MCF 10A (cell line): Measurements from ENCODE around the gene RAB31. TPM values are rescaled to one million over a fixed set of nuclear protein-coding genes. Genes with fewer than 3 reads are reported as not detected.

ENCODE experiments used
- BruUV-seq: library from RNA; stranded (reverse); fragments of 400-500 nt; replicated peaks from 2 replicates; lab custom pipeline; 2021; lab: Mats Ljungman, UMichigan
- CTCF ChIA-PET: fragments of 300-600 bp; sonication (Branson Sonifier 250); formaldehyde crosslinking; extraction: SDS; loops from one replicate; lab custom pipeline; 2021; ENCODE audit warnings: antibody characterized with exemption, inconsistent platforms; lab: Yijun Ruan, JAX
- POLR2A ChIA-PET: fragments of 300-600, 350-650 bp; sonication (Branson Sonifier 250); formaldehyde crosslinking; extraction: SDS; loops from one replicate; lab custom pipeline; 2020; ENCODE audit warnings: antibody characterized with exemption, inconsistent platforms; lab: Yijun Ruan, JAX
- DNase-seq: peaks from one replicate; pipeline ENCODE4 v3.0.0-alpha.2; 2018; ENCODE audit not compliant: unreplicated experiment
- H3K27ac Mint-ChIP-seq: one replicate; pipeline ENCODE4 v1.8.0; 2022; ENCODE audit warnings: mild to moderate bottlenecking, low read depth, mixed read lengths; ENCODE audit not compliant: unreplicated experiment
- H3K27me3 Mint-ChIP-seq: one replicate; pipeline ENCODE4 v1.8.0; 2022; ENCODE audit warnings: mixed read lengths; ENCODE audit not compliant: insufficient read depth, unreplicated experiment
- H3K36me3 Mint-ChIP-seq: one replicate; pipeline ENCODE4 v1.8.0; 2022; ENCODE audit warnings: mild to moderate bottlenecking, moderate library complexity, mixed read lengths; ENCODE audit not compliant: insufficient read depth, unreplicated experiment
- H3K4me1 Mint-ChIP-seq: one replicate; pipeline ENCODE4 v1.8.0; 2022; ENCODE audit warnings: mixed read lengths; ENCODE audit not compliant: insufficient read depth, unreplicated experiment
- H3K4me3 Mint-ChIP-seq: one replicate; pipeline ENCODE4 v1.8.0; 2022; ENCODE audit warnings: mild to moderate bottlenecking, moderate library complexity, mixed read lengths; ENCODE audit not compliant: unreplicated experiment
- H3K9me3 Mint-ChIP-seq: one replicate; pipeline ENCODE4 v1.8.0; 2022; ENCODE audit warnings: mixed read lengths; ENCODE audit not compliant: unreplicated experiment
- intact Hi-C: fragments of 100-400 bp; cut with micrococcal nuclease; formaldehyde crosslinking; loops from 2 replicates; pipeline ENCODE4 v1.14.1; 2022
- total RNA-seq: library from RNA; stranded (reverse); gene quantifications from 2 replicates; pipeline ENCODE4 v1.2.3, GENCODE V29; 2022
- TF ChIP-seq, protein P1 (sequence below): fragments of 200-600 bp; IDR thresholded peaks from one replicate; pipeline ENCODE4 v1.8.0; 2022; ENCODE audit warnings: antibody characterized with exemption, mild to moderate bottlenecking; ENCODE audit not compliant: unreplicated experiment

The RAB31 gene
- total RNA-seq, 1 experiment from 2014 or later, result 6.1 TPM

DNA sequence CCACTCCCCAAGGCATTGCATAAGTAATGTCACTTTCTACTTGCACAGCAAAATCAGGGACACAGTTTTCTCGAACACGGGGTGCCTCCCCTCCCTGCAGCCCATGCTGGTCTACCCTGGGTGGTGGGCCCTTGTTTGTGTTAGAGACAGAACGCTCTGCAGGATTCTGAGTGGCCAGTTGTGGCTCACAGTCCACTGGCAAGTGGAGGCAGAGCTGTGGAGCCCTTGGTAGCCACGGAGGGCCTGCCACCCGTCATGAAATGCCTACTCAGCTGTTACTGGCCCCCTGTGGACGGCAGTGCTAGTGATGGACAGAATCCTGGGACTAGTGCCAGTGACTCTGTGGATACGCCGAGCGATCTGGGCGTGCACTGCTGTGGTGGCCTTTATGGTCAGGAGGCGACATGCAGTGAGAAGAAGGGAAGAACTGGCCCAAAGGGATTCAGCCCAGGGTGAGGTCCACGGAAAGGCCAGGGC is 123.7 kb downstream of the RAB31 start:
- TF ChIP-seq, protein P1, sequence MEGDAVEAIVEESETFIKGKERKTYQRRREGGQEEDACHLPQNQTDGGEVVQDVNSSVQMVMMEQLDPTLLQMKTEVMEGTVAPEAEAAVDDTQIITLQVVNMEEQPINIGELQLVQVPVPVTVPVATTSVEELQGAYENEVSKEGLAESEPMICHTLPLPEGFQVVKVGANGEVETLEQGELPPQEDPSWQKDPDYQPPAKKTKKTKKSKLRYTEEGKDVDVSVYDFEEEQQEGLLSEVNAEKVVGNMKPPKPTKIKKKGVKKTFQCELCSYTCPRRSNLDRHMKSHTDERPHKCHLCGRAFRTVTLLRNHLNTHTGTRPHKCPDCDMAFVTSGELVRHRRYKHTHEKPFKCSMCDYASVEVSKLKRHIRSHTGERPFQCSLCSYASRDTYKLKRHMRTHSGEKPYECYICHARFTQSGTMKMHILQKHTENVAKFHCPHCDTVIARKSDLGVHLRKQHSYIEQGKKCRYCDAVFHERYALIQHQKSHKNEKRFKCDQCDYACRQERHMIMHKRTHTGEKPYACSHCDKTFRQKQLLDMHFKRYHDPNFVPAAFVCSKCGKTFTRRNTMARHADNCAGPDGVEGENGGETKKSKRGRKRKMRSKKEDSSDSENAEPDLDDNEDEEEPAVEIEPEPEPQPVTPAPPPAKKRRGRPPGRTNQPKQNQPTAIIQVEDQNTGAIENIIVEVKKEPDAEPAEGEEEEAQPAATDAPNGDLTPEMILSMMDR, result no peak
- POLR2A ChIA-PET, result interaction anchor here (0.7 kb wide), 1 partner anchor 21 kb away, joined by 3 read pairs; no protein-coding TSS in a partner anchor
- DNase-seq, result no peak
- H3K36me3 Mint-ChIP-seq, result peaks cover 6% of the 10 kb centered on the region
- H3K4me1 Mint-ChIP-seq, result peaks cover 19% of the 10 kb centered on the region
- no peak overlapping the region for H3K4me3 Mint-ChIP-seq
- CTCF ChIA-PET, result interaction anchor here (0.7 kb wide), 1 partner anchor 110 kb away, joined by 3 read pairs; no protein-coding TSS in a partner anchor
- H3K27me3 Mint-ChIP-seq, result no peaks in the 10 kb centered on the region
- intact Hi-C loops, result no loop called here
- BruUV-seq, result no TSS peak
- H3K9me3 Mint-ChIP-seq, result no peaks in the 10 kb centered on the region
- no peak overlapping the region for H3K27ac Mint-ChIP-seq

DNA sequence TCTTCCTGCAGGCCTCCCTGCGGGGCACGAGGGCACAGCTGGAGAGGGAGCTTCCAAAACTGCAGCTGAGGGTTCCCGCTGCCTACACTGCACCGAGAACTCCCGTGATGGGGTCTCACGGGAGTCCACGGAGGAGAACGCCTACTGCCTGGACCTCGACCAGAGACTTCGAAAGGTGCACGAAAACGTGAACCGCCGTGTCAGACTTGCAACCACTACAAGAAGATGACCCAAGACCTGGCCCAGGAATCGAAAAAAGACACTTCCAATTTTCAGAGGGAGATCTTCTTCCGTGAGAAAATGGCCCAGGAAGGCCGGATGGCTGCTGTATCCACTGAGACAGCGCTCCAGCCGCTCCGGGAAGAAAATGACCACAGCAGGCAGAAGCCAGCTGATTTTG is 124.8 kb downstream of the RAB31 start:
- CTCF ChIA-PET, result interaction anchor here (0.6 to 0.8 kb wide), 2 partner anchors 13 to 18 kb away, joined by 3 to 4 read pairs; no protein-coding TSS in a partner anchor
- Mint-ChIP-seq H3K4me1 (peaks cover 10% of the 10 kb centered on the region), H3K27ac (no peak overlapping the region), H3K36me3 (peaks cover 3% of the 10 kb centered on the region), H3K4me3 (no peak overlapping the region), H3K27me3 (no peaks in the 10 kb centered on the region), H3K9me3 (no peaks in the 10 kb centered on the region)
- POLR2A ChIA-PET, result no interaction called here
- intact Hi-C loops, result no loop called here
- TF ChIP-seq, protein P1, result no peak
- no peak for DNase-seq
- BruUV-seq, result no TSS peak

DNA sequence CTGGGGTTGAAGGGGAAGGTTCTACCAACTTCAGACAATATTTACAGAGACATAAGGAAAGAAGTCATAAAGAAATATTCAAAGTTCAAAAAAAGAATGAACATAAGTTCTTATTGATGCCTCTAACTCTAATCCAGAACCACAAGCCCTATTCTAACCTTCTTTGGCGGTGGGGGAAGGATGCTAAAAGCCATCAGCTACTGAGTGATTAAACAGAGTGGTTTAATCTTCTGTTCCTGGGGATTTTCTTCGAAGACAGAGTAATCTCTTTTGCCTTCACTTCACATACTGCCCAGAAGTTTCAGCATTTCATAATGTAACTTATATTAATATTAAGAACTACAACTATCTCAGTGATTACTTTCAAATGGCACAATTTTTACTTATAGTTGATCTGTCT is 126.5 kb downstream of the RAB31 start:
- Mint-ChIP-seq H3K27me3 (no peaks in the 10 kb centered on the region), H3K36me3 (no peaks in the 10 kb centered on the region), H3K4me3 (no peak overlapping the region), H3K27ac (no peak overlapping the region), H3K4me1 (peaks cover under 1% of the 10 kb centered on the region), H3K9me3 (no peaks in the 10 kb centered on the region)
- CTCF ChIA-PET, result no interaction called here
- no peak for DNase-seq
- BruUV-seq, result no TSS peak
- POLR2A ChIA-PET, result interaction anchor here (1.0 to 1.4 kb wide), 3 partner anchors 9 to 55 kb away, joined by 3 to 4 read pairs (median 4); no protein-coding TSS in a partner anchor
- intact Hi-C loops, result no loop called here
- TF ChIP-seq, protein P1, result no peak

GRCh38 chr18:9835113-9835755 is 127.1 kb downstream of the RAB31 start:
- DNase-seq, result peak; percentile 16
- Mint-ChIP-seq H3K36me3 (no peaks in the 10 kb centered on the region), H3K9me3 (no peaks in the 10 kb centered on the region), H3K27me3 (no peaks in the 10 kb centered on the region), H3K4me1 (no peaks in the 10 kb centered on the region), H3K4me3 (no peak overlapping the region), H3K27ac (no peak overlapping the region)
- CTCF ChIA-PET, result interaction anchor here (1.0 to 1.2 kb wide), 2 partner anchors 11 to 115 kb away, joined by 3 to 4 read pairs; no protein-coding TSS in a partner anchor
- TF ChIP-seq, protein P1, result no peak
- POLR2A ChIA-PET, result interaction anchor here (0.6 to 1.4 kb wide), 7 partner anchors 9 to 56 kb away, joined by 3 to 4 read pairs (median 3); no protein-coding TSS in a partner anchor
- intact Hi-C loops, result no loop called here
- BruUV-seq, result no TSS peak
